Activated T-cell treated with anti-CD3 and anti-CD28 coated beads, Interleukin-2, amount 50 U/mL, for 48 hours (primary cell): ENCODE measurements around the gene NEDD4L.
"Not testable (repeated sequence)": the region's sequence is repeated elsewhere in the genome, so short reads cannot be mapped to it uniquely, and the experiment has no call there.

Source experiments
- DNase-seq, 2 experiments: peaks; one replicate each; pipeline ENCODE4 v3.0.0-alpha.2; 2020

The NEDD4L gene

DNA sequence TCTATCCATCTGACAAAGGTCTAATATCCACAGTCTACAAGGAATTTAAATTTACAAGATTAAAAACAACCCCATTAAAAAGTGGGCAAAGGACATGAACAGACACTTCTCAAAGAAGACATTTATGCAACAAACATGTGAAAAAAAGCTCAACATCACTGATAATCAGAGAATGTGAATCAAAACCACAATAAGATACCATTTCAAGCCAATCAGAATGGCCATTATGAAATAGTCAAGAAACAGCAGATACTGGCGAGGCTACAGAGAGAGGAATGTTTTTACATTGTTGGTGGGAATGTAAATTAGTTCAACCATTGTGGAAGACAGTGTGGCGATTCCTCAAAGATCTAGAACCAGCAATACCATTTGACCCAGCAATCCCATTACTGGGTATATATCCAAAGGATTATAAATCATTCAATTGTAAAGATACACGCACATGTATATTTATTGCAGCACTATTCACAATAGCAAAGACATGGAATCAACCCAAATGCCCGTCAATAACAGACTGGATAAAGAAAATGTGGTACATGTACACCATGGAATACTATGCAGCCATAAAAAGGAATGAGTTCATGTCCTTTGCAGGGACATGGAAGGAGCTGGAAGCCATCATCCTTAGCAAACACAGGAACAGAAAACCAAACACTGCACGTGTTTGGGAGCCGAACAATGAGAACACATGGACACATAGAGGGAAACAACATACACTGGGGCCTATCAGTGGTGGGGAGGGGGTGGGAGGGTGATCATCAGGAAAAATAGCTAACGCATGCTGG lies 391.4 kb downstream of the NEDD4L start:
- DNase-seq: not testable (repeated sequence)

DNA sequence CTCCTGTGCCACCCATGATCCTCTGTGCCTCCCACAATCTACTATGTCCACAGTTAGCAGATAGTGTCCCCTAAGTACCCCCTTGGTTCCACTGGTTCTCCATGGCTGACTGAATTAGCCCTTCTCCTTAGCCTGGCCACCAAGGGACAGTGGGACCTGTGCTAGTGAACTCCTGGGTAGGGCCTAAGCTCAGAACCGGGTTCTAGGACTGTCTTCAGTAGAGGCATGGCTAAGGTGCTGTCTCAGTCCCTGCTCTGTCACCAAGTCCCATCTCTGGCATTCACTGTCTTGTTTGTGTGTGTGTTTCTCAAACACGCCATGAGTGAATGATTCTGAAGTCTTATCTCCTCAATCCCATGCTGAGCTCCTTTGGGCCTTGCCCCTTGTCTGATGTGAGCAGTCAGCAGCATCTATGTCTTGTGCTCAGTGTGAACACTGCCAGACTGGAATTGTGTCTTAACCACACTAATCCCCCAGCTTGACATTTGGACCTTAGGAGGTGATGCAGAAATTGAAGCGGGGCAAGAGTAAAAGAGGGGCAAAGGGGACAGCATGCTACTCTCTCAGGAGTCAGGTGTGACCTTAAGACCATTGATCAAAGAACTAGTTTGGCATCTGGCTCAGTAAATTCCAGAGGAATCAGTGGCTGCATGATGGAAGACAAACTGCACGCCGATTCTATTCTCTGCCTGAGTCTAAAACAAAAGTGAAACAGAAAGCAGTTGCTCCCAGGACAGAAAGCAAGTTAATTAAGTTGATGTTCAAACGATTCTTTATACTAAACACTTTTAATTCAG lies 394.3 kb downstream of the NEDD4L start:
- DNase-seq: peak; percentile 26 to 28

GRCh38 chr18:58438958-58439300 lies 394.9 kb downstream of the NEDD4L start:
- peak; percentile 23 to 24 for DNase-seq

DNA sequence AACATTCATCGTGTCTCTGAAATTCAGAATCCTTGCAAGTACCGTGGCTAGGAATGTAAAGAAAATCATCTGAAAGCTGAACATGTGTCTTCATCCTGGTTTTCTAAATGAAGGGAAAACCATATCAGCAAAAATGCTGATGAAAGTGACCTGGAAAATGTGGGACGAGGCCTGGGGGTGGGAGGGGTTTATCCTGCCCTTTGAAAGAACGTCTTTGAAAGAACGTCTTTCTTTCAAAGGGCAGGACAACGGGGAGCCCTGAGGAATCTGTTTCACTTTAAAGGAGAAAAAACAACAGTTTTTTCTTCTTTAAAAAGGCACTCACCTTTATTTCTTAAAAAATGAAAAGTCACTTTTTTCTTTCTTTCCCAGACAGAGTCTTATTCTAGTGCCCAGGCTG lies 399.6 kb downstream of the NEDD4L start:
- no peak for DNase-seq

GRCh38 chr18:58446391-58447060 lies 402.5 kb downstream of the NEDD4L start:
- no peak for DNase-seq

DNA sequence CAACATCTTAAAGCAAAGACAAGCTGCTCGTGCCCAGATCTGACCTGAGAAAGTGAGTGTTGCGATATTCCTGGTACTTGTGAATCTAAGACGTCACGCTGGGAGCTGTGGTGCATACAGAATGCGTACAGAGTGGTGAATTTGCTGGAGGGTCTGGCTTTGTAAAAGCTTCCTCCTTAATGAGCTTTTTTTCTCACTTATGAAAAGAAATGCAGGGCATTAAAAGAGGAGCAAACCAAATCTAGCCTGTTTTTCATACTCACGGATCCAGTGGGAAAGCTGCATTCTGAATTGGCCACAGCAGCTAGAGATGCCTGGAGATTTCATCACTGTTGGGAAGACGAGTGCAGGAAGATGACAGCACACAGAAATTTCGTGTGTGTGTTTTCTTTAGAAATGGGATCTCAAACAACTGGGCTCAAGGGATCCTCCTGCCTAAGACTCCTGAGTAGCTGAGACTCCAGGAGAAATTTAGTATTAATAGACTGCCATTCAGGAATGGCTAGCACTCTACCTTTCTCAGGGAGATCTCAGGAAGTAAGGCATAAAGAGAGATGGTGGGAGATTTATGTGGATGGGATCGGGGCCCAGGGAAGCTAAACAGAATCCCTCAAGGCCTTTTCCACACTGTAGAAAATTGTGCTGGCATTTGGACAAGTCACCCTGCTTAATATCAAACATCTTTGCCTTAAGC lies 403.5 kb downstream of the NEDD4L start:
- DNase-seq: no peak

DNA sequence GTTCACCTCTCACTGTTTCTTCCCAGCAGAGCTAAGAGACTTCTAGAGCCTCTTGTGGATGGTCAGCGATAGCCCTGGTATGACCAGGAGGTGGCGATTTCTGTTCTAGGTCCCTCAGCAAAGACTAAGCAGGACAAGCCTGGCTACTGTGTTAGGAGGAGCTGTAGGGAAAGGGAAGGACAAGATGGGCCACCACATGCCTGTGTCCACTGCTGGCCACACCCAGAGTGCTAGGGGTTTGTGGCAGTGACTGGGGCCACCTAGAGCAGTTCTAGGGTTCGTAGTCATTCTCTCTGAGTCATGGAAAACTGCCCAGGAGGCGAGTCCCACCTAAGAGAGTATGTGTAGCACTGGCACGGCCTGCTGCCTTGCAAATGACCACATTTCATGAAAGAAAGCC lies 405.4 kb downstream of the NEDD4L start:
- DNase-seq: no peak
